ENCODE measurements around the gene MB21D2.

Gene MB21D2

GRCh38 chr3:192805711-192806110 is 111.9 kb downstream of the MB21D2 start:
- H3K4me3 ChIP-seq (ENCODE audit: low read depth, low read length): no peak overlapping the region
- no peak overlapping the region for H3K27ac ChIP-seq (ENCODE audit: extremely low read depth, low read depth, low read length)
- CTCF ChIA-PET: interaction anchor here (2.8 kb wide), 1 partner anchor 338 kb away, joined by 8 read pairs; no protein-coding TSS in a partner anchor
- TF ChIP-seq, protein P1, sequence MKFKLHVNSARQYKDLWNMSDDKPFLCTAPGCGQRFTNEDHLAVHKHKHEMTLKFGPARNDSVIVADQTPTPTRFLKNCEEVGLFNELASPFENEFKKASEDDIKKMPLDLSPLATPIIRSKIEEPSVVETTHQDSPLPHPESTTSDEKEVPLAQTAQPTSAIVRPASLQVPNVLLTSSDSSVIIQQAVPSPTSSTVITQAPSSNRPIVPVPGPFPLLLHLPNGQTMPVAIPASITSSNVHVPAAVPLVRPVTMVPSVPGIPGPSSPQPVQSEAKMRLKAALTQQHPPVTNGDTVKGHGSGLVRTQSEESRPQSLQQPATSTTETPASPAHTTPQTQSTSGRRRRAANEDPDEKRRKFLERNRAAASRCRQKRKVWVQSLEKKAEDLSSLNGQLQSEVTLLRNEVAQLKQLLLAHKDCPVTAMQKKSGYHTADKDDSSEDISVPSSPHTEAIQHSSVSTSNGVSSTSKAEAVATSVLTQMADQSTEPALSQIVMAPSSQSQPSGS (tag by site-specific recombination; IDR thresholded peaks at IDR 0.05; ENCODE audit: low read depth): no peak
- TF ChIP-seq ZNF311 (tag by site-specific recombination; IDR thresholded peaks at IDR 0.05; ENCODE audit: borderline replicate concordance) (no peak), ZNF433 (tag by site-specific recombination; IDR thresholded peaks at IDR 0.05; ENCODE audit: low read depth) (no peak), ZNF184 (tag by site-specific recombination; IDR thresholded peaks at IDR 0.05) (no peak), ZNF391 (tag by site-specific recombination; IDR thresholded peaks at IDR 0.05; ENCODE audit: borderline replicate concordance, low read depth) (no peak)
- POLR2A ChIA-PET: no interaction called here
- H3K36me3 ChIP-seq (ENCODE audit: control insufficient read depth in 2 of 2, insufficient read depth in 1 of 2, low read length in 2 of 2): no peaks in the 10 kb centered on the region
- H3K4me1 ChIP-seq (ENCODE audit: control insufficient read depth, insufficient read depth, low read length): no peaks in the 10 kb centered on the region
- H3K9me3 ChIP-seq (ENCODE audit: control insufficient read depth, insufficient read depth, low read depth, low read length): no peaks in the 10 kb centered on the region

DNA sequence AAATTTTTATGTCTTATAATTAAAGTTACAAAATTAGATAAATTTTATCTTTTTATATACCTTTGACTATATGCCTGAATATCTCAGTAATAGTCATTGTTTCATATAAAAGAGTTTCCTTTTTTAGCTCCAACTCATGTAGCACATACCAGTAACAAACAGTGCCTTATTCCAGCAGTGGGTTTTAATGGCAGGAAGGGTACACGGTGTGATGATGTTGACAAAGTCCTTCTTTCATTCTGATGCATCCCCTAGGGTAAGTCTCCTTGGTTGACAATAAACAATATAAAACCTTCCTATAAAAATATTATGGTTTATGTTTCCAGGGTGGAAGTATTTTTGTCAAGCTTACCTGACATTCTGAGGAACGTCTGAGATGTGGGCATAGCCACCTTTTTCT is 113.2 kb downstream of the MB21D2 start:
- Histone ChIP-seq H3K36me3 (ENCODE audit: control insufficient read depth in 2 of 2, insufficient read depth in 1 of 2, low read length in 2 of 2) (no peaks in the 10 kb centered on the region), H3K4me3 (ENCODE audit: low read depth, low read length) (no peak overlapping the region), H3K27ac (ENCODE audit: extremely low read depth, low read depth, low read length) (no peak overlapping the region), H3K4me1 (ENCODE audit: control insufficient read depth, insufficient read depth, low read length) (no peaks in the 10 kb centered on the region), H3K9me3 (ENCODE audit: control insufficient read depth, insufficient read depth, low read depth, low read length) (no peaks in the 10 kb centered on the region)
- ChIA-PET CTCF (interaction anchor here (0.6 to 2.8 kb wide), 3 partner anchors 237 to 1109 kb away, joined by 3 to 8 read pairs (median 8); no protein-coding TSS in a partner anchor), POLR2A (no interaction called here)
- TF ChIP-seq ZNF184 (tag by site-specific recombination; IDR thresholded peaks at IDR 0.05) (no peak), ZBTB8A (tag by site-specific recombination; IDR thresholded peaks at IDR 0.05) (no peak), ZSCAN16 (tag by site-specific recombination; IDR thresholded peaks at IDR 0.05) (no peak)

- no peaks in the 10 kb centered on the region for H3K4me1 ChIP-seq (ENCODE audit: control insufficient read depth, insufficient read depth, low read length)
- H3K36me3 ChIP-seq (ENCODE audit: control insufficient read depth in 2 of 2, insufficient read depth in 1 of 2, low read length in 2 of 2): peaks cover 0 to 9% of the 10 kb centered on the region in 2 experiments; a peak in 1 of 3 replicates
- TF ChIP-seq ZNF654 (tag by site-specific recombination; IDR thresholded peaks at IDR 0.05; ENCODE audit: low read depth) (peak; percentile 28; the same call in 1 of the 2 replicates), ZNF501 (tag by site-specific recombination; IDR thresholded peaks at IDR 0.05) (no peak)
- H3K9me3 ChIP-seq (ENCODE audit: control insufficient read depth, insufficient read depth, low read depth, low read length): no peaks in the 10 kb centered on the region
- no peak overlapping the region for H3K4me3 ChIP-seq (ENCODE audit: low read depth, low read length)
- ChIA-PET CTCF (interaction anchor here (0.5 to 2.8 kb wide), 13 partner anchors 10 to 1708 kb away, joined by 3 to 9 read pairs (median 3); no protein-coding TSS in a partner anchor), POLR2A (no interaction called here)
- H3K27ac ChIP-seq (ENCODE audit: extremely low read depth, low read depth, low read length): no peak overlapping the region
Observed at GRCh38 chr3:192802957-192803899, 114.4 kb downstream of the MB21D2 start.

DNA sequence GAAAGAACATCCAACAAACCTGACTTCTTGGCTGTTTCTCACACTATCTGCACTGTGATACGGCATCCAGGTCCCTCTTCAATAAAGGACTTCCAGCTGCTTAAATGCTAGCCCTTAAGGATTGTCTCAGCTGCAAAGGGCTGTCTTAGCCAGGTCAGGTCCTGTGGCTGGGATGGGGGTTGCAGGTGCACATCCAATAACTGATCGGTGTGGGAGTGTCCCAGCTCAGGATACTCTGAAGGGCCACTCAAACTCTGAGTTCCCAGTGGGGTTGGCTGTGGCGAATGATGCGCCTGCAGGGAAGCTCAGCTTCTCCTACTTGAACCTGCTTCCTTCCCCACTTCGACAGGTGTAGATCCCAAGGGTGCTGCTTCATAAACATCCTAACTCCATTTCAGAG is 115.7 kb downstream of the MB21D2 start:
- peaks cover 0 to 9% of the 10 kb centered on the region in 2 experiments; a peak in 1 of 3 replicates for H3K36me3 ChIP-seq (ENCODE audit: control insufficient read depth in 2 of 2, insufficient read depth in 1 of 2, low read length in 2 of 2)
- no peaks in the 10 kb centered on the region for H3K4me1 ChIP-seq (ENCODE audit: control insufficient read depth, insufficient read depth, low read length)
- no peak overlapping the region for H3K27ac ChIP-seq (ENCODE audit: extremely low read depth, low read depth, low read length)
- no peak overlapping the region for H3K4me3 ChIP-seq (ENCODE audit: low read depth, low read length)
- H3K9me3 ChIP-seq (ENCODE audit: control insufficient read depth, insufficient read depth, low read depth, low read length): no peaks in the 10 kb centered on the region
- POLR2A ChIA-PET: no interaction called here
- CTCF ChIA-PET: interaction anchor here (0.7 to 1.3 kb wide), 2 partner anchors 334 to 554 kb away, joined by 3 read pairs; no protein-coding TSS in a partner anchor
- TF ChIP-seq ZNF510 (tag by site-specific recombination; IDR thresholded peaks at IDR 0.05; ENCODE audit: insufficient replicate concordance) (no peak), ZNF2 (tag by site-specific recombination; IDR thresholded peaks at IDR 0.05) (no peak), ZNF621 (tag by site-specific recombination; IDR thresholded peaks at IDR 0.05) (no peak), ZNF391 (tag by site-specific recombination; IDR thresholded peaks at IDR 0.05; ENCODE audit: borderline replicate concordance, low read depth) (no peak), KLF8 (tag by site-specific recombination; IDR thresholded peaks at IDR 0.05) (no peak), HOXA7 (CRISPR knock-in tag; IDR thresholded peaks at IDR 0.05; ENCODE audit: borderline replicate concordance) (no peak), ZBTB10 (tag by site-specific recombination; IDR thresholded peaks at IDR 0.05) (no peak), YY1 (tag by site-specific recombination; IDR thresholded peaks at IDR 0.05) (no peak), ZNF514 (tag by site-specific recombination; IDR thresholded peaks at IDR 0.05) (no peak), ZNF426 (tag by site-specific recombination; IDR thresholded peaks at IDR 0.05) (no peak), SETDB1 (IDR thresholded peaks at IDR 0.05; ENCODE audit: insufficient read length, low read length) (no peak), ZNF214 (tag by site-specific recombination; IDR thresholded peaks at IDR 0.05; ENCODE audit: borderline replicate concordance) (no peak)
- TF ChIP-seq, protein P2, sequence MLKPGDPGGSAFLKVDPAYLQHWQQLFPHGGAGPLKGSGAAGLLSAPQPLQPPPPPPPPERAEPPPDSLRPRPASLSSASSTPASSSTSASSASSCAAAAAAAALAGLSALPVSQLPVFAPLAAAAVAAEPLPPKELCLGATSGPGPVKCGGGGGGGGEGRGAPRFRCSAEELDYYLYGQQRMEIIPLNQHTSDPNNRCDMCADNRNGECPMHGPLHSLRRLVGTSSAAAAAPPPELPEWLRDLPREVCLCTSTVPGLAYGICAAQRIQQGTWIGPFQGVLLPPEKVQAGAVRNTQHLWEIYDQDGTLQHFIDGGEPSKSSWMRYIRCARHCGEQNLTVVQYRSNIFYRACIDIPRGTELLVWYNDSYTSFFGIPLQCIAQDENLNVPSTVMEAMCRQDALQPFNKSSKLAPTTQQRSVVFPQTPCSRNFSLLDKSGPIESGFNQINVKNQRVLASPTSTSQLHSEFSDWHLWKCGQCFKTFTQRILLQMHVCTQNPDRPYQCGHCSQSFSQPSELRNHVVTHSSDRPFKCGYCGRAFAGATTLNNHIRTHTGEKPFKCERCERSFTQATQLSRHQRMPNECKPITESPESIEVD (tag by site-specific recombination; IDR thresholded peaks at IDR 0.05): no peak

All from HEK293 (cell line).